Lower leg skin (tissue), 4 donors: ENCODE results near the gene DTX3. TPM values are rescaled to one million over a fixed set of nuclear protein-coding genes. Genes with fewer than 3 reads are reported as not detected.

Experiments
- DNase-seq, 2 donors: peaks; one replicate each; pipeline ENCODE4 v3.0.0-alpha.2; 2019; ENCODE audit warnings: low spot score in 2 of 2
- H3K4me3 ChIP-seq: fragments of 200-600 bp; sonication (generic); 2 replicates; pipeline ENCODE4 v1.5.1; 2017; ENCODE audit warnings: mild to moderate bottlenecking, low read depth; ENCODE audit not compliant: poor library complexity, severe bottlenecking
- CTCF ChIP-seq, 3 donors: fragments of 450-650 bp; IDR thresholded peaks; one replicate each; pipeline ENCODE4 v1.5.1; 2016; ENCODE audit warnings: antibody characterized with exemption in 3 of 3, mild to moderate bottlenecking in 3 of 3, moderate library complexity in 2 of 3
- POLR2A ChIP-seq, 2 donors: fragments of 450-650 bp; IDR thresholded peaks; one replicate each; pipeline ENCODE4 v1.6.1; 2016 to 2017; ENCODE audit warnings: antibody characterized with exemption in 2 of 2, mild to moderate bottlenecking in 1 of 2, moderate library complexity in 1 of 2
- WGBS, 2 donors: methylation state at CpG; one replicate each; pipeline ENCODE4 v1.1.5; 2018; 5-methylcytosine and 5-hydroxymethylcytosine counted together
- intact Hi-C: fragments of 100-400 bp; cut with DNase I; formaldehyde crosslinking; loops from one replicate; pipeline ENCODE4 v1.15.0; 2023; ENCODE audit warnings: low total_unique reads
- total RNA-seq, 4 donors: library from RNA; depleted of rRNA; stranded (reverse); fragments of >200 nt; gene quantifications; one replicate each; pipeline ENCODE4 v1.1.0, GENCODE V29; 2016

Gene DTX3
- total RNA-seq, 4 donors from 2014 or later, result 6.1 to 17.4 (median 11.4) TPM

GRCh38 chr12:57580466-57580795, 24.2 kb upstream of the DTX3 start:
- 79 to 93% methylated on average over 4 of the region's 4 CpGs for whole genome bisulfite sequencing, 2 donors
- intact Hi-C loops, result loop anchor here (5.0 to 10.0 kb wide), 2 partner anchors 42 to 324 kb away; no protein-coding TSS in a partner anchor
- H3K4me3 ChIP-seq, result no peak overlapping the region
- TF ChIP-seq POLR2A (IDR thresholded peaks at IDR 0.05) (no peak), CTCF (IDR thresholded peaks at IDR 0.05) (no peak)
- DNase-seq, result no peak

GRCh38 chr12:57581802-57582201, 22.8 kb upstream of the DTX3 start:
- H3K4me3 ChIP-seq, result no peak overlapping the region
- no peak for TF ChIP-seq POLR2A (IDR thresholded peaks at IDR 0.05)
- TF ChIP-seq CTCF (IDR thresholded peaks at IDR 0.05), result no peak
- intact Hi-C loops, result loop anchor here (5.0 to 10.0 kb wide), 2 partner anchors 40 to 323 kb away; no protein-coding TSS in a partner anchor
- no peak for DNase-seq
- WGBS, 2 donors, result 87 to 100% methylated on average over 1 of the region's 1 CpG

DNA sequence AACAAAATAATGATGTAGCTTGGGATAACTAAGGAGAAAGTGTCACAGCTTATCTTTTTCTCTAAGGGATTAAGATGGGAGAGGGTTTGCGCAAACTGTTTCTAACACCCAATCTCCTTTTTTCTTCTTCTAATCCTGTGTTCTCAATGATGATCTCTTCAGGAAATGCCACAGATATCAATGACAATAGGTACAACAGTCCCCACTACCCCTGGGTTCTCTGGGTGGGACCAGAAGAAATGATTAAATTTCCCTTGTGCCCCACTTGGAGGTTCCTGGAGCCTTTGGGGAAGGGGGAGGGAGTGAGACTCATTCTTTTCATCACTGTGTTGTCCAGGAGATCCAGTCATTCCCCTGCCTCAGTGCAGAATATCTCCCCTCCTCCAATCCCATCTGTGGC, 22.2 kb upstream of the DTX3 start:
- intact Hi-C loops, result loop anchor here (5.0 to 10.0 kb wide), 2 partner anchors 40 to 322 kb away; no protein-coding TSS in a partner anchor
- WGBS, 2 donors, result 97% methylated on average over 1 of the region's 1 CpG
- H3K4me3 ChIP-seq, result no peak overlapping the region
- no peak for DNase-seq
- TF ChIP-seq CTCF (IDR thresholded peaks at IDR 0.05) (no peak), POLR2A (IDR thresholded peaks at IDR 0.05) (no peak)

DNA sequence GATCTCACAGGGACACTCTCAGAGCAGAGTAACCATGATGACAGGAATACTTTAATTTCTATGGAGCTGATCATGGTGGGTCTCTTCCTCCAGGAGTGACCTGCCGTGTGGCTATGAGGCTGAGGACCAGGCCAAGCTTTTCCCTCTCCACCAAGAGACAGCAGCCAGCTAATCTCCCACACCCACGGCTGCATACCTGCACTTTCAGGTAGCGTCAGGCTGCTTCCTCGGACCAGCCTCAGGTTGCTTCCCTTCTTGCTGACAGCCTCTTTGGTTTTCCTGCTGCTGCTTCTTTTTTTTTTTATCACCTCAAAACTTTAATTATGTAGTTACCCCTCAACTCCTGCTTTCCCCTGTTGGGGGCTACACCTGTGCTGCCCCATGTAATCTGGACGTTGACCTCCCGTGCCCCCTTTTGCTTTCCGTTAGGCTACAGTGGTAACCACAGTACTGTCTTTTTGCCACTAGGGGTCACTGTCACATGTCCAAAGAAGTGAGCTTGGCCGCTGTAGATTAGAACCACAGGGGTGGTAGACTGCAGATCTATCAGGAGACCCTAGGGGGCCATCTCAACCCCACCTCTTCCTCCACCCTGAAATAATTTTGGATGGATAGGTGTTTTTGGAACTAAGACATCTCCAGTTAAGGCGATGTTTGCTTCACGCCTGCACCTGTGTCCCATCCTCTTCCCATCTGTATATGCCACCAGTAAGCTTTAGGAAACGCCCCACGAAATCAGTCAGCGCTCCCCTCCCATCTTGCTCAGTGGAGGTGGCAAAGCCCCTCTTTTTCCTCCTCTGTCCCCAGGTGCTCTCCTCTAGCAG, 21.4 kb upstream of the DTX3 start:
- no peak overlapping the region for H3K4me3 ChIP-seq
- intact Hi-C loops, result loop anchor here (5.0 to 10.0 kb wide), 2 partner anchors 39 to 322 kb away; no protein-coding TSS in a partner anchor
- DNase-seq, result peak in 1 of 2 donors; percentile 59
- TF ChIP-seq CTCF (IDR thresholded peaks at IDR 0.05) (peak in 1 of 3 donors; percentile 91), POLR2A (IDR thresholded peaks at IDR 0.05) (no peak)
- 42 to 43% methylated on average over 13 of the region's 13 CpGs for WGBS, 2 donors

DNA sequence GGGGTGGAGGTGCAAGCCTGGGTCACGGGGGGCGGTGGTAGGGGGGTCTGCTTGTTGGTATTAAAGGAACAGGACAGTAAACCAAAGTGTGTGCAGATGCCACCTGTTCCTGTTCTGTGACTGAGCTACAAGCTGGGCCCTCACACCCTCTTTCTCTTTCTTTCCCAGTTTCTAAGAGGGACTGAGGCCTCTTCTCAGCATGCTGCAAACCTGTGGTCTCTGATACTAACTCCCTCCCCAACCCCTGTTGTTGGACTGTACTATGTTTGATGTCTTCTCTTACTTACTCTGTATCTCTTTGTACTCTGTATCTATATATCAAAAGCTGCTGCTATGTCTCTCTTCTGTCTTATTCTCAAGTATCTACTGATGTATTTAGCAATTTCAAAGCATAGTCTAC, 20.6 kb upstream of the DTX3 start:
- TF ChIP-seq POLR2A (IDR thresholded peaks at IDR 0.05) (no peak), CTCF (IDR thresholded peaks at IDR 0.05) (no peak)
- H3K4me3 ChIP-seq, result no peak overlapping the region
- 90 to 97% methylated on average over 2 of the region's 2 CpGs for WGBS, 2 donors
- intact Hi-C loops, result loop anchor here (5.0 to 10.0 kb wide), 2 partner anchors 38 to 321 kb away; no protein-coding TSS in a partner anchor
- DNase-seq, result no peak
